Adipocyte (in vitro differentiated cells): Measurements from ENCODE around the gene AUH.
A peak's percentile ranks its signal among the peaks of the same experiment; 100 is the strongest.
"Not testable (repeated sequence)": the region's sequence is repeated elsewhere in the genome, so short reads cannot be mapped to it uniquely, and the experiment has no call there.

Experiments
- DNase-seq: peaks from one replicate; pipeline ENCODE4 v3.0.0-alpha.2; 2015; ENCODE audit warnings: low read depth
- H3K27me3 ChIP-seq: replicated peaks from 2 replicates; pipeline ENCODE4 v1.7.0; 2013; ENCODE audit warnings: mild to moderate bottlenecking, low read length, moderate library complexity; ENCODE audit not compliant: control insufficient read depth, insufficient read depth
- H3K36me3 ChIP-seq: 2 replicates; pipeline ENCODE4 v1.7.0; 2013; ENCODE audit warnings: low read length, mild to moderate bottlenecking, moderate library complexity; ENCODE audit not compliant: control insufficient read depth, insufficient read depth, severe bottlenecking
- H3K4me1 ChIP-seq: 2 replicates; pipeline ENCODE4 v1.7.0; 2013; ENCODE audit warnings: mild to moderate bottlenecking, low read length, moderate library complexity; ENCODE audit not compliant: control insufficient read depth, insufficient read depth
- H3K4me3 ChIP-seq: 2 replicates; pipeline ENCODE4 v1.7.0; 2013; ENCODE audit warnings: mild to moderate bottlenecking, low read length, moderate library complexity
- H3K9ac ChIP-seq: 2 replicates; pipeline ENCODE4 v1.7.0; 2013; ENCODE audit warnings: mild to moderate bottlenecking, low read length, moderate library complexity
- H3K9me3 ChIP-seq: 2 replicates; pipeline ENCODE4 v1.7.0; 2013; ENCODE audit warnings: mild to moderate bottlenecking, low read length, moderate library complexity; ENCODE audit not compliant: control insufficient read depth

AUH gene

DNA sequence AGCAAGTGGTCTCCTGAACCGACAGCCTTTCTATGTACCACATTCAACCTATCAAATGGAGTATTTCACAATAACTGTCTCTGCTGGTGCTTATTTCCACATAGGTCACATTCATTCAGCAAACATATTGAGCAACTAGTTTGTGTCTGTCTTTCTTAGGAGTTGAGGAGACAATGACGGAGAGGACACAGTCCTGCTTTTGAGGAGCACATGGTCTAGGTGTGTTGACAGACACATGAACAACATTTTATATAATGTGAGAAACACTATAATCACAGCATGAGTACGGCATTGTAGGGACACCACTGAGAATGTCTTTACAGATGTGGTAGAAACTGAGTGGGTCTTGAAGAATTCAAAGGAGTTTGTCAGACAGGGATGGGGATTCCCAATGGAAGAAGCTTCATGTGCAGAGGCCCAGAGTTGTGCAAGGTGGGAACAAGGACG, 33.4 kb upstream of the AUH start:
- peaks cover 38% of the 10 kb centered on the region for H3K4me1 ChIP-seq

DNA sequence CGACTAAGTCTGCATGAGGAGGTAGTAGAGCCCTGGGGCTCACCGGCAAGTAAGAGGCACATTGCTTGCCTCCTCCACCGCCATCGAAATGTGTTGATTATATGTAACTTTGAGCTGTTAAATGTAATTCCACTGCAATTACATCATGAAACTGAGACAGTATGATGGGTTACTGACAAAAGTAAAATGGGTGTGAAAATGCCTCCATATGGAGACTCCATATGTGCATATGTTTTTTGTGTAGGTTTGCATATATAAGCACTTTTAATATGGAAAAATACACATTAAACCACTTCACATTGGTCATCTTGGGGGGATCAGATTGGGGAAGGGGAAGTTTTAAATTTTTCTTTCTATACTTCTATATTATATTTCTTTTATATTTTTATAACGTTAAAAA, 32.1 kb upstream of the AUH start:
- no peak overlapping the region for H3K9ac ChIP-seq
- no peaks in the 10 kb centered on the region for H3K27me3 ChIP-seq
- H3K4me3 ChIP-seq = no peak overlapping the region
- H3K36me3 ChIP-seq = no peaks in the 10 kb centered on the region
- peaks cover 38% of the 10 kb centered on the region for H3K4me1 ChIP-seq
- H3K9me3 ChIP-seq = no peaks in the 10 kb centered on the region
- DNase-seq = no peak

More for the DNA sequence above, 33.4 kb upstream of the AUH start:
- H3K36me3 ChIP-seq = no peaks in the 10 kb centered on the region
- no peaks in the 10 kb centered on the region for H3K9me3 ChIP-seq
- DNase-seq = peak; percentile 89
- H3K9ac ChIP-seq = no peak overlapping the region
- no peak overlapping the region for H3K4me3 ChIP-seq
- H3K27me3 ChIP-seq = no peaks in the 10 kb centered on the region

DNA sequence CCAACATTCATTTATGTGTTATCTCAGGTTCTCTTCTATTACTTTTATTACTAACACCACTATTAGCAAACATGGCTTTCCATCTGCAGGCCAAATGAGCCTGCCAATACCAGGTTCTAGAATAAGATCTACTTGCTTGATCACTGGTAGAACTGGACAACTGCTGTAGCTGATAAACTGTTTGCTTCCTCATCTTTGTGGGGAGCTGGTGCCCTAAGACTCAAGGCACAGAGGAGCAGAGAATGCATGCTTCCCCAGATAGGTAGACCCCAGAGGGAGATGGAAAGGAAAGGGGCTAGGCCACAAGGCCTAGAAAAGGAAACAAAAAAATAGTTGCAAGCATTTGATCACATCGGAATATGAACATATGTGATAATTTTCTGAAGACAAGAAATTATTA, 30.7 kb upstream of the AUH start:
- no peak overlapping the region for H3K4me3 ChIP-seq
- peaks cover 38% of the 10 kb centered on the region for H3K4me1 ChIP-seq
- H3K27me3 ChIP-seq = no peaks in the 10 kb centered on the region
- no peaks in the 10 kb centered on the region for H3K36me3 ChIP-seq
- no peak for DNase-seq
- no peaks in the 10 kb centered on the region for H3K9me3 ChIP-seq
- no peak overlapping the region for H3K9ac ChIP-seq

DNA sequence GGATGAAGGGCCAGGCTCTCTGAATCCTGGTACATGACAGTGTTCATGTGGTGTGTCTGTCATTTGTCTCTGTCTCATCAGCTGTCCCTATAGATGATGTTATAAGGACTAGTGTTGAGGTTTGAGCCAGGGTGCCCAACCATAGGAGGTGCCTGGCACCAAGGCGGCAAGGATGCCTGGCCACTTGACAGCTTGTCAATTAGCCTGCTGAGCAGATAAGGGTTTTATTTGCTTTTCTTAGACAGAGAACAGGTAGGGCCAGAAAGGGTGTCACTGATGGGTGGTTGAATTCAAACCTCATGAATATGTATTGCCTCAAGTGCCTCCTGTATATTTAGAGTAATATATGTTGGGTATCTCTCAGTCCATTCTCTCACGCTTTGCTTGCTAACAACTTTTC, 30.1 kb upstream of the AUH start:
- H3K36me3 ChIP-seq = no peaks in the 10 kb centered on the region
- no peak for DNase-seq
- no peak overlapping the region for H3K4me3 ChIP-seq
- no peaks in the 10 kb centered on the region for H3K27me3 ChIP-seq
- H3K9me3 ChIP-seq = no peaks in the 10 kb centered on the region
- peaks cover 38% of the 10 kb centered on the region for H3K4me1 ChIP-seq
- no peak overlapping the region for H3K9ac ChIP-seq

DNA sequence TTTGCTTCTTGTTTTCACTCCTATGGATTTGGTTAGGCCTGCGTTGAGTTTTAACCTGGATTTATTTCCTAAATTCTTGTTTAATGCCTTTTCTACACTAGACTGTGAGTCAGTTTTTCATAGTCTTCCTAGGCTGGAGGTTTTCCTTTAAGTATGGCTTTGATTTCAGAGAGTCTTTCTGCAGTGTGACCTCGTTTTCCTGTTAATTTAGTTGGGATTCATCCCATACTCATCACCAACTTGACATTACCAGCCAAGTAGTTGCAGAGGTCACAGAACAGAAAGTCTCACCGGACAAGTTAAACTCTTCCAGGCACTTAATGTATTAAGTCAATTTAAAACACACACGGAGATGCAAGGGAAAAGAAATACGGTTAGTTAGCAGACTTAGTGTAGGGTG, 29.7 kb upstream of the AUH start:
- Histone ChIP-seq H3K4me1 (peaks cover 38% of the 10 kb centered on the region), H3K4me3 (peak overlapping the region; percentile 2), H3K9ac (no peak overlapping the region), H3K36me3 (no peaks in the 10 kb centered on the region), H3K27me3 (no peaks in the 10 kb centered on the region), H3K9me3 (no peaks in the 10 kb centered on the region)
- DNase-seq = no peak

DNA sequence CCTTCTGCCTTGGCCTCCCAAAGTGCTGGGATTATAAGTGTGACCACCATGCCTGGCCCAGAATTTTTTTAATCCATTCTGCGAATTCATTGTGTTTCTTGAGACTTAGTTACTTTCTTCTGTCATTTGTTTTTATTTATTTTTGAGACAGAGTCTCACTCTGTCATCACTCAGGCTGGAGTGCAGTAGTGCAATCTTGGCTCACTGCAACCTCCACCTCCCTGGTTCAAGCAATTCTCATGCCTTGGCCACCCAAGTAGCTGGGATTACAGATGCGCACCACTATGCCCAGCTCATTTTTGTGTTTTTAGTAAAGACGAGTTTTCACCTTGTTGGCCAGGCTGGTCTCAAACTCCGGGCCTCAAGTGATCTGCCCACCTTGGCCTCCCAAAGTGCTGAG, 28.0 kb upstream of the AUH start:
- H3K27me3 ChIP-seq, H3K9ac ChIP-seq, H3K36me3 ChIP-seq, H3K9me3 ChIP-seq, DNase-seq, H3K4me3 ChIP-seq: not testable (repeated sequence)
- H3K4me1 ChIP-seq = peaks cover 21% of the 10 kb centered on the region

DNA sequence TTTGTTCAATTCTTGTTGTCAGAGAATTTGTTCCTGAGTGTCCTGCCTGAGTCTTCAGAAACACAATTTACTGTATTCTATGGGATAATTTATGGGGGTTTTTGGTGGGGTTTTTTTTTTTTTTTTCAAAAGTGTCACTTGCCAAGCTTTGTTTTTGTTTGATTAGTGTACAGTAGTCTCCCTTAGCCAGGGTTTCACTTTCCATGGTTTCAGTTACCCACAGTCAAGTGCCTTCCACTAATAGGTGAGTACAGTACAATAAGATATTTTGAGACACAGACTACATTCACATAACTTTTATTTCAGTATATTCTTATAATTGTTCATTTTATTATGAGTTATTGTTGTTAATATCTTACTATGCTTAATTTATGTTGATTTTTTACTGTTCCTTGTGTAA, 25.0 kb upstream of the AUH start:
- Histone ChIP-seq H3K4me1 (peaks cover 13% of the 10 kb centered on the region), H3K36me3 (no peaks in the 10 kb centered on the region), H3K27me3 (no peaks in the 10 kb centered on the region), H3K4me3 (no peak overlapping the region), H3K9me3 (no peaks in the 10 kb centered on the region), H3K9ac (no peak overlapping the region)
- no peak for DNase-seq

DNA sequence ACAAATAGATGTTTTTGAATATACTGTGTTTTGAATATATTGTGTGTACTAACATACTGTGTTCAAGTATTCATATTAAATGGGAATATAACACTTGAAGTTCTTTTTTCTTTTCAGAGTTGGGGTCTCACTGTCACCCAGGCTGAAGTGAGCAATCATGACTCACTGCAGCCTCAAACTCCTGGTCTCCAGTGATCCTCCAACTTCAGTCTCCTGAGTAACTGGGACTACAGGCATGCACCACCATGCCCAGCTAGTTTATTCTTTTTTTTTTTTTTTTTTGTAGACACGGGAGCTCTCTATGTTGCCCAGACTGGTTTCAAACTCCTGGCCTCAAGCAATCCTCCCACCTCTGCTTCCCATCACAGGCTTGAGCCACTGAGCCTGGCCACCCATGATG, 23.2 kb upstream of the AUH start:
- Histone ChIP-seq H3K9ac (no peak overlapping the region), H3K27me3 (no peaks in the 10 kb centered on the region), H3K9me3 (no peaks in the 10 kb centered on the region), H3K36me3 (no peaks in the 10 kb centered on the region), H3K4me3 (no peak overlapping the region), H3K4me1 (no peaks in the 10 kb centered on the region)
- no peak for DNase-seq

DNA sequence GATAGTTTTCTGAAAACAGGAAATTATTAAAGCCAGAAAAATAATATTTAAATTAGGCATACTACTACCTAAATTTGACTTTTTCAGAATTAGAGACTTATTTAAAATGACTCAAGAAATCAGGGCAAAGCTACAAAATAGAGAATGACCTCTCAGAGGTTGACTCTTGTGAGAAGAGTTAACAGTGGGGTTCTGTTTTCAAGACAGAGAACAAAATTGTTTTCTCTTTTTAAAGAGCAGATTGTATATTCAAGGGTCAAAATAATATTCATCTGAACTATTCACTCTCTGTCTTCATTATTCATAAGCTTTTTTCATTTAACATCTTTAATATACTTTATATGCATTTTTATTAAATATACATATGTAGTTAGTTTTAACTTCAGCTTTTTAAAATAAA, 21.9 kb upstream of the AUH start:
- Histone ChIP-seq H3K36me3 (no peaks in the 10 kb centered on the region), H3K9me3 (no peaks in the 10 kb centered on the region), H3K9ac (no peak overlapping the region), H3K4me3 (no peak overlapping the region), H3K27me3 (no peaks in the 10 kb centered on the region), H3K4me1 (peaks cover 10% of the 10 kb centered on the region)
- DNase-seq = no peak

DNA sequence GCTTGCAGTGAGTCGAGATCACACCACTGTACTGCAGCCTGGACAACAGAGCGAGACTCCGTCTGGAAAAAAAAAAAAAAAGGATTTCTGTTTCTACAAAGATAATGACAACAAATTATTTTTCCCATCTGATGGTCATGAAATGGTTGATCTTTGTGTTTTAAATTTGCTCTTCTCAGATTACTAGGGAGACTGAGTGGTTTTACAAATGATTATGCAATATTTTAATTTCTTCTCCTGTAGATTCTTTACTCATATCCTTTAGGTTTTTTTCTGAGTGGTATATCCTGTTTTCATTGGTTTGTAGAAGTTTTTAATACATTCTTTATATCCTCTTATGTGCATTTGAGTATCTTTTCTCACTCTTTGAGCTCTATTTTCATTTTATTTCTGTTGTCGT, 20.6 kb upstream of the AUH start:
- H3K36me3 ChIP-seq = no peaks in the 10 kb centered on the region
- no peak for DNase-seq
- H3K4me3 ChIP-seq = no peak overlapping the region

DNA sequence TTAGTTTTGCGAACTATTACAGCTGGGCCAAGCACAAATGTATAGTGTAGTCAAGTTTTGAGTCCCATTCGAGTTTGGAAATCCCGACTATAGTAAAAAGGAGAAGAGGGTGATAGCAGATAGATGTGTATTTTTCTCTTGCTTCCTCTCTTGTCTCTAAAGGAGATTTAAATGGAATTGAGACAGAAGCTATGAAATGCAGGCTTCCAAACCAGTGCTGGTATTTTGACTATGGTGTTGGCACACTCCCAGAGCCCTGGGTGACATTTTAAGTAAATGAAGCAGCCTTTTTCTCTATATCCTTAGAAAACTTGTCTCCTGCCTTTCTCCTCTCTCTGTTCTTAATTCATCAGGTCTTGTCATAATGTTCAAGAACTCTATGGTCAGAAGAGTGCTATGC, 17.7 kb upstream of the AUH start:
- DNase-seq = peak; percentile 33
- Histone ChIP-seq H3K4me3 (no peak overlapping the region), H3K4me1 (peaks cover 23% of the 10 kb centered on the region), H3K27me3 (no peaks in the 10 kb centered on the region), H3K36me3 (no peaks in the 10 kb centered on the region), H3K9ac (no peak overlapping the region), H3K9me3 (no peaks in the 10 kb centered on the region)

More for the DNA sequence above, 20.6 kb upstream of the AUH start:
- H3K4me1 ChIP-seq = peaks cover 18% of the 10 kb centered on the region
- no peaks in the 10 kb centered on the region for H3K9me3 ChIP-seq
- no peak overlapping the region for H3K9ac ChIP-seq
- no peaks in the 10 kb centered on the region for H3K27me3 ChIP-seq

DNA sequence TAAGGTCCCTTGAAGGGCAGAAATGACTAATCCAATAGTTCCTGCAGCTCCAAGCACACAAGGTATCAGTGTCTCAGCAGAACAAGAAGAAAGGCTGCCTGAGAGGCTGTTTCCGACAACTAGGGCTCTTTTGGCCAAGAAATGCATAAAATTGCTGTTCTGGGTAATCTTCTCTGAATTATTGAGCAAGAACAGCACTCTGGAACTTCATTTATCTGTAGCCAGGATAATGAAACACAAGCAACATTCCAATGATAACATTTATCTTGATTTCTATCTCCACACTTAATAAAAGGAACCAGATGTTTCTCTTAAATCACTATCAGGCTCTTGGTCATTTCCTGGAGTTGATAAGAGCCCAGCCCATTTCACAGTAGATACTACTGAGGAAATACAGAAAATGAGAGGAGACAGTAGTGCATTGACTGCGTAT, 17.0 kb upstream of the AUH start:
- Histone ChIP-seq H3K4me3 (no peak overlapping the region), H3K27me3 (no peaks in the 10 kb centered on the region), H3K9ac (no peak overlapping the region), H3K4me1 (peaks cover 23% of the 10 kb centered on the region), H3K9me3 (no peaks in the 10 kb centered on the region), H3K36me3 (no peaks in the 10 kb centered on the region)
- peak; percentile 64 for DNase-seq
